Stomach (tissue), 9 donors: ENCODE results near the gene CD59. TPM values are rescaled to one million over a fixed set of nuclear protein-coding genes. Genes with fewer than 3 reads are reported as not detected.

Experiments used
- DNase-seq, 2 donors: peaks; one replicate each; pipeline versions ENCODE4 v3.0.0 to v3.0.0-alpha.2; 2013 to 2019
- H3K27ac ChIP-seq, 5 donors: fragments of 200-600 bp in 4 of 5; sonication (generic) in 4 of 5; one replicate each; pipeline ENCODE4 v1.5.1; 2013 to 2019; ENCODE audit warnings: mild to moderate bottlenecking in 1 of 5, moderate library complexity in 1 of 5
- H3K27me3 ChIP-seq, 3 donors: fragments of 200-600 bp; sonication (generic); one replicate each; pipeline ENCODE4 v1.5.1; 2017 to 2019; ENCODE audit warnings: mixed run types in 1 of 3
- H3K36me3 ChIP-seq, 4 donors: fragments of 200-600 bp; sonication (generic); 1 replicate in 3 of 4; 2 replicates in 1 of 4; pipeline ENCODE4 v1.5.1; 2016 to 2019
- H3K4me1 ChIP-seq, 4 donors: fragments of 200-600 bp; sonication (generic); one replicate each; pipeline ENCODE4 v1.5.1; 2016 to 2019
- H3K4me3 ChIP-seq, 4 donors: fragments of 200-600 bp; sonication (generic) in 3 of 4; one replicate each; pipeline ENCODE4 v1.5.1; 2016 to 2019; ENCODE audit warnings: mild to moderate bottlenecking in 1 of 4
- H3K9me3 ChIP-seq, 4 donors: fragments of 200-600 bp; sonication (generic); one replicate each; pipeline ENCODE4 v1.5.1; 2016 to 2019
- CTCF ChIP-seq, 7 experiments: fragments of 450-650 bp in 4 of 7; fragments of 200-600 bp in 3 of 7; sonication (generic) in 3 of 7; IDR thresholded peaks; one replicate each; pipeline ENCODE4 v1.5.1; 2016 to 2019; ENCODE audit warnings: antibody characterized with exemption in 7 of 7, control low read depth in 2 of 7, mild to moderate bottlenecking in 1 of 7
- EP300 ChIP-seq: sonication (generic); formaldehyde crosslinking; IDR thresholded peaks from one replicate; pipeline ENCODE4 v1.6.1; 2017; ENCODE audit warnings: antibody characterized with exemption
- POLR2A ChIP-seq, 4 donors: fragments of 450-650 bp; IDR thresholded peaks; one replicate each; pipeline ENCODE4 v1.6.1; 2016; ENCODE audit warnings: antibody characterized with exemption in 4 of 4, control low read depth in 2 of 4, mild to moderate bottlenecking in 1 of 4, moderate library complexity in 1 of 4
- POLR2AphosphoS5 ChIP-seq, 3 donors: sonication (generic); formaldehyde crosslinking; IDR thresholded peaks; one replicate each; pipeline ENCODE4 v1.6.1; 2016; ENCODE audit warnings: antibody characterized with exemption in 3 of 3
- WGBS, 5 donors: extraction: QIAGEN DNeasy Blood & Tissue Kit in 3 of 5; methylation state at CpG; one replicate each; pipeline versions ENCODE4 v1.1.5 to v1.1.7; 2013 to 2018; 5-methylcytosine and 5-hydroxymethylcytosine counted together
- intact Hi-C: fragments of 100-400 bp; cut with DNase I; formaldehyde crosslinking; loops from one replicate; pipeline ENCODE4 v1.15.1; 2023; ENCODE audit warnings: low total_unique reads
- polyA plus RNA-seq, 3 donors: library from polyadenylated mRNA; stranded (reverse); fragments of 200-250 nt; gene quantifications; one replicate each; pipeline ENCODE4 v1.2.3, GENCODE V29; 2013
- total RNA-seq, 5 donors: library from RNA; depleted of rRNA; stranded (reverse); fragments of >200 nt; gene quantifications; one replicate each; pipeline versions ENCODE4 v1.1.0 to v1.2.3, GENCODE V29; 2014 to 2016
- donor health status: healthy with polysubstance abuse.
- donor health status: Bipolar disorder and iron deficiency.
- donor health status: healthy.

Gene CD59
- total and polyA plus RNA-seq, 8 donors = 6.4 to 225 (median 138) TPM

- H3K36me3 ChIP-seq = peaks cover 65 to 96% (median 91%) of the 10 kb centered on the region in 4 donors
- no peaks in the 10 kb centered on the region for H3K9me3 ChIP-seq
- H3K27me3 ChIP-seq = no peaks in the 10 kb centered on the region
- H3K27ac ChIP-seq = peak overlapping the region in 4 of 5 donors; percentile 23 to 64 (median 48)
- no peak overlapping the region for H3K4me3 ChIP-seq
- DNase-seq = peak in 1 of 2 donors; percentile 51
- TF ChIP-seq CTCF (IDR thresholded peaks at IDR 0.05) (peak in 1 of 7 experiments; percentile 8), POLR2AphosphoS5 (IDR thresholded peaks at IDR 0.05) (no peak), EP300 (no peak), POLR2A (IDR thresholded peaks at IDR 0.05) (no peak)
- peaks cover 6 to 70% (median 28%) of the 10 kb centered on the region in 4 donors for H3K4me1 ChIP-seq
- 44 to 62% (median 49%) methylated on average over 2 of the region's 2 CpGs for WGBS, 5 donors
- intact Hi-C loops = no loop called here
Measured at GRCh38 chr11:33716243-33716642, 20.0 kb downstream of the CD59 start.

- no peaks in the 10 kb centered on the region for H3K27me3 ChIP-seq
- TF ChIP-seq POLR2A (IDR thresholded peaks at IDR 0.05) (no peak), POLR2AphosphoS5 (IDR thresholded peaks at IDR 0.05) (no peak), CTCF (IDR thresholded peaks at IDR 0.05) (no peak), EP300 (no peak)
- DNase-seq = no peak
- no peak overlapping the region for H3K4me3 ChIP-seq
- intact Hi-C loops = no loop called here
- H3K27ac ChIP-seq = peak overlapping the region; percentile 35 to 64 (median 40)
- 36 to 59% (median 43%) methylated on average over 4 of the region's 4 CpGs for WGBS, 5 donors
- H3K4me1 ChIP-seq = peaks cover 10 to 69% (median 21%) of the 10 kb centered on the region in 4 donors
- peaks cover 56 to 94% (median 90%) of the 10 kb centered on the region in 4 donors for H3K36me3 ChIP-seq
- H3K9me3 ChIP-seq = no peaks in the 10 kb centered on the region
Measured at GRCh38 chr11:33713856-33714398, 22.3 kb downstream of the CD59 start.

GRCh38 chr11:33713151-33713855, 22.9 kb downstream of the CD59 start:
- WGBS, 5 donors = 33 to 51% (median 37%) methylated on average over 5 of the region's 5 CpGs
- H3K4me3 ChIP-seq = no peak overlapping the region
- no peaks in the 10 kb centered on the region for H3K27me3 ChIP-seq
- DNase-seq = no peak
- H3K36me3 ChIP-seq = peaks cover 53 to 94% (median 90%) of the 10 kb centered on the region in 4 donors
- intact Hi-C loops = no loop called here
- H3K27ac ChIP-seq = peak overlapping the region in 4 of 5 donors; percentile 35 to 64 (median 38)
- peaks cover 10 to 75% (median 21%) of the 10 kb centered on the region in 4 donors for H3K4me1 ChIP-seq
- TF ChIP-seq EP300 (no peak), POLR2AphosphoS5 (IDR thresholded peaks at IDR 0.05) (no peak), POLR2A (IDR thresholded peaks at IDR 0.05) (no peak)
- H3K9me3 ChIP-seq = no peaks in the 10 kb centered on the region

GRCh38 chr11:33712436-33712835, 23.8 kb downstream of the CD59 start:
- Histone ChIP-seq H3K4me3 (no peak overlapping the region), H3K27ac (no peak overlapping the region), H3K27me3 (no peaks in the 10 kb centered on the region), H3K36me3 (peaks cover 46 to 94% (median 88%) of the 10 kb centered on the region in 4 donors), H3K9me3 (no peaks in the 10 kb centered on the region), H3K4me1 (peaks cover 12 to 75% (median 21%) of the 10 kb centered on the region in 4 donors)
- no peak for DNase-seq
- intact Hi-C loops = no loop called here
- 75 to 86% (median 80%) methylated on average over 3 of the region's 3 CpGs for WGBS, 5 donors
- TF ChIP-seq POLR2A (IDR thresholded peaks at IDR 0.05) (no peak), POLR2AphosphoS5 (IDR thresholded peaks at IDR 0.05) (no peak), CTCF (IDR thresholded peaks at IDR 0.05) (no peak), EP300 (no peak)
